ENCODE measurements around the gene NTHL1.
"Not testable (repeated sequence)": the region's sequence is repeated elsewhere in the genome, so short reads cannot be mapped to it uniquely, and the experiment has no call there.

NTHL1 gene

GRCh38 chr16:2040041-2040786 is 7.4 kb downstream of the NTHL1 start:
- no peak for DNase-seq

GRCh38 chr16:2039274-2040031 is 8.2 kb downstream of the NTHL1 start:
- DNase-seq = no peak

GRCh38 chr16:2038382-2039231 is 9.0 kb downstream of the NTHL1 start:
- DNase-seq = no peak

- DNase-seq = no peak
These were observed 9.8 kb downstream of the NTHL1 start for GRCh38 chr16:2037647-2038381.

- DNase-seq = no peak
These were observed 10.5 kb downstream of the NTHL1 start for GRCh38 chr16:2037115-2037514.

GRCh38 chr16:2036200-2036966 is 11.3 kb downstream of the NTHL1 start:
- no peak for DNase-seq

GRCh38 chr16:2035431-2036199 is 12.0 kb downstream of the NTHL1 start:
- DNase-seq = no peak

- no peak for DNase-seq
These were observed 12.8 kb downstream of the NTHL1 start for GRCh38 chr16:2034696-2035430.

GRCh38 chr16:2033909-2034695 is 13.5 kb downstream of the NTHL1 start:
- DNase-seq = not testable (repeated sequence)

- peak; percentile 91 for DNase-seq
These were observed 14.4 kb downstream of the NTHL1 start for GRCh38 chr16:2033057-2033908.

GRCh38 chr16:2032285-2033056 is 15.2 kb downstream of the NTHL1 start:
- DNase-seq = peak; percentile 10

- DNase-seq = no peak
These were observed 16.5 kb downstream of the NTHL1 start for GRCh38 chr16:2031081-2031577.

- no peak for DNase-seq
These were observed 17.6 kb downstream of the NTHL1 start for GRCh38 chr16:2030036-2030435.

GRCh38 chr16:2029350-2029749 is 18.3 kb downstream of the NTHL1 start:
- no peak for DNase-seq

GRCh38 chr16:2028620-2029220 is 18.9 kb downstream of the NTHL1 start:
- DNase-seq = no peak

GRCh38 chr16:2028146-2028545 is 19.5 kb downstream of the NTHL1 start:
- DNase-seq = no peak
